AG10803 (cell line): ENCODE results near the gene LEMD3.

ENCODE experiments used
- DNase-seq: peaks from one replicate; pipeline ENCODE4 v3.0.0; 2010; ENCODE audit warnings: low read depth
- H3K4me3 ChIP-seq: 2 replicates; pipeline ENCODE4 v1.5.1; 2011; ENCODE audit warnings: mild to moderate bottlenecking, low read length, control low read depth
- CTCF ChIP-seq: conservative IDR thresholded peaks from 2 replicates; pipeline ENCODE4 v1.5.1; 2011; ENCODE audit warnings: mild to moderate bottlenecking, low read length, control low read depth, inconsistent platforms

LEMD3 gene

GRCh38 chr12:65184176-65184857 is 14.9 kb downstream of the LEMD3 start:
- no peak for TF ChIP-seq CTCF
- no peak for DNase-seq
- H3K4me3 ChIP-seq = no peak overlapping the region

DNA sequence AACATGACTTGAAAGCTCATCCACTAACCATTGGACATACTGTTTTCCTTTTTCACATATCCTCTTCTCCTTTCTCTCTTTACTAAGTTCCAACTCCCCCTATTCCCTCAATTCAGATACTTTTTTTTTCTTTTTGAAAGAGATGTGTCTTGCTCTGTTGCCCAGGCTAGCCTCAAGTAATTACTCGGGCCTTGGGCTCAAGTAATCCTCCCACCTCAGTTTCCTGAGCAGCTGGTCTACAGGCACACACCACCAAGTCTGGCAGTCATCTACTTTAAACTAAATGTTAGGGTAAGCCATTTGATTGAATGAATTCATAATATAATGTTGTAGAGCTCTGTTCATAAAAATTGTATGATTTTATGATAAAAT is 15.5 kb downstream of the LEMD3 start:
- no peak for DNase-seq
- H3K4me3 ChIP-seq = no peak overlapping the region
- TF ChIP-seq CTCF = no peak

DNA sequence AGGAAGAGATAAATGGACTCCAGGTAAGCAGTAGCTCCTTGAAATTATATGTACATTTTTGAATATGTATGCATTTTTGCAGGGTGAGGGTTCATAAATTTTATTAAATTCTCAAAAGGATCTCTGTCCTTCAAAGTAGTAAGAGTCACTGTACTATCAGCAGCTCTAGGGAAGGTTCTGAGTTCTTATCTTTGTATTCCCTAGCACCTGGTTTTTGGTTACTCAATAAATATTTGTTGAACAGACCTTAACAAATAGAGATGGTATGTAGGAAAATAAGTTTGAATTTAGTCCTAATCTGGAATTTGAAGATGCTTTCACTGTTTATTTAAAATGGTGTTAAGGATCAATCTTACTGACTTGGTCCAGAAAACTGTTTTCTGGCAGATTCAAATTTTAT is 18.3 kb downstream of the LEMD3 start:
- H3K4me3 ChIP-seq = no peak overlapping the region
- TF ChIP-seq CTCF = no peak
- DNase-seq = no peak

- TF ChIP-seq CTCF = no peak
- H3K4me3 ChIP-seq = no peak overlapping the region
- no peak for DNase-seq
These were observed 18.9 kb downstream of the LEMD3 start for GRCh38 chr12:65188179-65188701.

GRCh38 chr12:65189028-65189718 is 19.8 kb downstream of the LEMD3 start:
- H3K4me3 ChIP-seq = no peak overlapping the region
- TF ChIP-seq CTCF = no peak
- no peak for DNase-seq

DNA sequence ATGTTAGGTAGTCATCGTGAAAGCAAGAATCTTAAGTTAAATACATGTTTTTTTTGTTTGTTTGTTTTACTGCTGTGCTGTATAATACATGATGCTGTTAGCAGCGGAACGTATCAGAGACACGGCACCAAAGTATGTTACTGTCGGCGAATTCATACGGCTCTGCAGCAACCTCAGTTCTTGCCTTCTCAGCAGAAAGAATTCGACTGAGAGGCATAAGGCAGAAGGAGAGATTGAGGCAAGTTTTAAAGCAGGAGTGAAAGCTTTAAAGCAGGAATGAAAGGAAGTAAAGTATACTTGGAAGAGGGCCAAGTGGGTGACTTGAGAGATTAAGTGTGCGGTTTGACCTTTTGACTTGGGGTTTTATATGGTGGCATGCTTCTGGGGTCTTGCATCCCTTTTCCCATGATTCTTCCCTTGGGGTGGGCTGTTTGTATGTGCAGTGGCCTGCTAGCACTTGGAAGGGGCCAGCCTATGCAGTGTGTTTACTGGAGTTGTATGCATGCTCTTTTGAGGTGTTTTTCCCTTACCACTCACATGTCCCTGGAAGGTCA is 23.7 kb downstream of the LEMD3 start:
- no peak for TF ChIP-seq CTCF
- DNase-seq = no peak
- no peak overlapping the region for H3K4me3 ChIP-seq

GRCh38 chr12:65194949-65195348 is 25.6 kb downstream of the LEMD3 start:
- no peak overlapping the region for H3K4me3 ChIP-seq
- no peak for DNase-seq
- no peak for TF ChIP-seq CTCF
